GM18951 (cell line): ENCODE data around the gene SLC17A1.
"Not testable (repeated sequence)": the region's sequence is repeated elsewhere in the genome, so short reads cannot be mapped to it uniquely, and the experiment has no call there.

Source experiments
- POLR2A ChIP-seq: IDR thresholded peaks from 4 replicates; pipeline ENCODE4 v1.6.1; 2011; ENCODE audit warnings: mild to moderate bottlenecking; ENCODE audit not compliant: insufficient read length, insufficient read depth; ENCODE audit errors: extremely low read depth
- in situ Hi-C: fragments of 300-500 bp; cut with MboI; formaldehyde crosslinking; loops from one replicate; pipeline ENCODE4 v1.12.0; 2022; ENCODE audit warnings: low sequenced_read_pairs, mixed read lengths, inconsistent platforms; ENCODE audit not compliant: unreplicated experiment

SLC17A1 gene

GRCh38 chr6:25768566-25768965 lies 63.3 kb downstream of the SLC17A1 start:
- in situ Hi-C loops = no loop called here
- no peak for TF ChIP-seq POLR2A

- in situ Hi-C loops = no loop called here
- no peak for TF ChIP-seq POLR2A
Observed at GRCh38 chr6:25764611-25765010, 67.2 kb downstream of the SLC17A1 start.

GRCh38 chr6:25757936-25758642 lies 73.8 kb downstream of the SLC17A1 start:
- in situ Hi-C loops = no loop called here
- TF ChIP-seq POLR2A = no peak

GRCh38 chr6:25756382-25757363 lies 75.2 kb downstream of the SLC17A1 start:
- TF ChIP-seq POLR2A = no peak
- in situ Hi-C loops = no loop called here

- in situ Hi-C loops = no loop called here
Observed at GRCh38 chr6:25755483-25755882, 76.4 kb downstream of the SLC17A1 start.

GRCh38 chr6:25754535-25754934 lies 77.3 kb downstream of the SLC17A1 start, which contains the start of gene SLC17A4:
TSS of gene SLC17A4 (plus strand) at chr6:25754742. CDS start at chr6:25761963, 7,221 bp downstream.
- TF ChIP-seq POLR2A = no peak
- in situ Hi-C loops = no loop called here

More at GRCh38 chr6:25755483-25755882, 76.4 kb downstream of the SLC17A1 start:
- TF ChIP-seq POLR2A = no peak

- no peak for TF ChIP-seq POLR2A
- in situ Hi-C loops = no loop called here
Observed at GRCh38 chr6:25753079-25753478, 78.8 kb downstream of the SLC17A1 start.

- in situ Hi-C loops = no loop called here
- TF ChIP-seq POLR2A = no peak
Observed at GRCh38 chr6:25750906-25751305, 80.9 kb downstream of the SLC17A1 start.

- in situ Hi-C loops = no loop called here
- TF ChIP-seq POLR2A = no peak
Observed at GRCh38 chr6:25749837-25750236, 82.0 kb downstream of the SLC17A1 start.

GRCh38 chr6:25748601-25749517 lies 83.0 kb downstream of the SLC17A1 start:
- in situ Hi-C loops = not testable (repeated sequence)

- in situ Hi-C loops = no loop called here
- TF ChIP-seq POLR2A = no peak
Observed at GRCh38 chr6:25748049-25748448, 83.8 kb downstream of the SLC17A1 start.

- in situ Hi-C loops = no loop called here
Observed at GRCh38 chr6:25747477-25747876, 84.4 kb downstream of the SLC17A1 start.

GRCh38 chr6:25746968-25747367 lies 84.9 kb downstream of the SLC17A1 start:
- in situ Hi-C loops = no loop called here
- no peak for TF ChIP-seq POLR2A

More at GRCh38 chr6:25747477-25747876, 84.4 kb downstream of the SLC17A1 start:
- no peak for TF ChIP-seq POLR2A

GRCh38 chr6:25745836-25746235 lies 86.0 kb downstream of the SLC17A1 start:
- TF ChIP-seq POLR2A = no peak
- in situ Hi-C loops = no loop called here
